HL-60 (cell line): Measurements from ENCODE around the gene MRAS.

ENCODE experiments used
- POLR2AphosphoS5 ChIP-seq: IDR thresholded peaks from 2 replicates; pipeline ENCODE4 v1.6.1; 2012; ENCODE audit warnings: low read depth
- TF ChIP-seq, protein P1 (sequence below): IDR thresholded peaks from one replicate; pipeline ENCODE4 v1.5.1; 2011; ENCODE audit warnings: low read length, control low read depth, inconsistent platforms; ENCODE audit not compliant: insufficient read depth

DNA sequence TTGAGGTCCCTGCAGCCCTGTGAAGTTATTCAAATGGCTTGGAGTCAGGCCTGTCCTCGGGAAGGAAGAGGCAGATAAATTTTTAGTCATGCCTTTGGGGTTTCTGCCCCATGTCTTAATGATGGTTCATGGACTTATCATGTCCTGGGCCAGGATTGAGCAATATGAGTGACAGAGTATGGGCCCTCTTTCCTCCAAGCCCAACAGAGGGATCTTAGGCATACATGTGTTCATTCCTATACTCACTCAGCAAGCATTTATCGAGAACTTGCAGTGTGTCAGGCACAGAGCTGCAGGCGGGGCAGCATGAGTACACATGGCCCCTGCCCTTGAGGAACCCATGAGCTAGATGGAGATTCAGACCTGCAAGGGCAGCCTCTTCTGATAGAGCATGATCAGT, 92.2 kb downstream of the MRAS start:
- TF ChIP-seq, protein P1, sequence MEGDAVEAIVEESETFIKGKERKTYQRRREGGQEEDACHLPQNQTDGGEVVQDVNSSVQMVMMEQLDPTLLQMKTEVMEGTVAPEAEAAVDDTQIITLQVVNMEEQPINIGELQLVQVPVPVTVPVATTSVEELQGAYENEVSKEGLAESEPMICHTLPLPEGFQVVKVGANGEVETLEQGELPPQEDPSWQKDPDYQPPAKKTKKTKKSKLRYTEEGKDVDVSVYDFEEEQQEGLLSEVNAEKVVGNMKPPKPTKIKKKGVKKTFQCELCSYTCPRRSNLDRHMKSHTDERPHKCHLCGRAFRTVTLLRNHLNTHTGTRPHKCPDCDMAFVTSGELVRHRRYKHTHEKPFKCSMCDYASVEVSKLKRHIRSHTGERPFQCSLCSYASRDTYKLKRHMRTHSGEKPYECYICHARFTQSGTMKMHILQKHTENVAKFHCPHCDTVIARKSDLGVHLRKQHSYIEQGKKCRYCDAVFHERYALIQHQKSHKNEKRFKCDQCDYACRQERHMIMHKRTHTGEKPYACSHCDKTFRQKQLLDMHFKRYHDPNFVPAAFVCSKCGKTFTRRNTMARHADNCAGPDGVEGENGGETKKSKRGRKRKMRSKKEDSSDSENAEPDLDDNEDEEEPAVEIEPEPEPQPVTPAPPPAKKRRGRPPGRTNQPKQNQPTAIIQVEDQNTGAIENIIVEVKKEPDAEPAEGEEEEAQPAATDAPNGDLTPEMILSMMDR: no peak
- no peak for TF ChIP-seq POLR2AphosphoS5
